RWPE2 (cell line): Measurements from ENCODE around the gene PCSK6.

Experiments
- ATAC-seq: fragments of 200-7000 bp; cut with Tn5 transposase; 3 replicates; pipeline ENCODE4 v1.9.1; 2021; ENCODE audit warnings: low read depth
- DNase-seq: peaks from one replicate; pipeline ENCODE4 v3.0.0-alpha.2; 2020; ENCODE audit warnings: low spot score
- H3K27ac ChIP-seq: fragments of 450-650 bp; 2 replicates; pipeline ENCODE4 v1.5.1; 2017; ENCODE audit warnings: mild to moderate bottlenecking; ENCODE audit not compliant: poor library complexity, severe bottlenecking
- H3K27me3 ChIP-seq: fragments of 250-450 bp; sonication (Bioruptor Pico); 2 replicates; pipeline ENCODE4 v1.5.1; 2021; ENCODE audit warnings: mild to moderate bottlenecking, moderate library complexity; ENCODE audit not compliant: insufficient read depth, poor library complexity, severe bottlenecking
- H3K36me3 ChIP-seq: fragments of 250-450 bp; sonication (Bioruptor Pico); 2 replicates; pipeline ENCODE4 v1.5.1; 2020; ENCODE audit warnings: low read depth, mild to moderate bottlenecking, moderate library complexity
- H3K4me1 ChIP-seq: fragments of 250-450 bp; sonication (Bioruptor Pico); 2 replicates; pipeline ENCODE4 v1.5.1; 2021; ENCODE audit warnings: mild to moderate bottlenecking, moderate library complexity; ENCODE audit not compliant: insufficient read depth, poor library complexity, severe bottlenecking
- H3K4me3 ChIP-seq: fragments of 250-450 bp; sonication (Bioruptor Pico); 2 replicates; pipeline ENCODE4 v1.5.1; 2021; ENCODE audit warnings: mild to moderate bottlenecking, moderate library complexity; ENCODE audit not compliant: severe bottlenecking
- H3K9me3 ChIP-seq: fragments of 250-450 bp; sonication (Bioruptor Pico); 2 replicates; pipeline ENCODE4 v1.5.1; 2021; ENCODE audit warnings: mild to moderate bottlenecking, moderate library complexity; ENCODE audit not compliant: severe bottlenecking
- CTCF ChIP-seq: fragments of 450-650 bp; IDR thresholded peaks from one replicate; pipeline ENCODE4 v1.5.1; 2017; ENCODE audit warnings: mild to moderate bottlenecking, moderate library complexity; ENCODE audit not compliant: poor library complexity, severe bottlenecking

PCSK6 gene

GRCh38 chr15:101509279-101509678 is 19.8 kb upstream of the PCSK6 start:
- no peak for TF ChIP-seq CTCF
- H3K27ac ChIP-seq = no peak overlapping the region
- no peak for DNase-seq
- H3K36me3 ChIP-seq = no peaks in the 10 kb centered on the region
- H3K4me1 ChIP-seq = no peaks in the 10 kb centered on the region
- H3K27me3 ChIP-seq = no peaks in the 10 kb centered on the region
- no peak overlapping the region for H3K4me3 ChIP-seq
- no peak for ATAC-seq
- no peaks in the 10 kb centered on the region for H3K9me3 ChIP-seq

GRCh38 chr15:101506491-101506890 is 17.0 kb upstream of the PCSK6 start:
- no peak for ATAC-seq
- no peak overlapping the region for H3K4me3 ChIP-seq
- no peak for TF ChIP-seq CTCF

GRCh38 chr15:101505610-101506337 is 16.3 kb upstream of the PCSK6 start:
- H3K9me3 ChIP-seq = no peaks in the 10 kb centered on the region
- H3K4me3 ChIP-seq = no peak overlapping the region
- DNase-seq = peak; percentile 38
- no peak overlapping the region for H3K27ac ChIP-seq
- ATAC-seq = no peak
- no peaks in the 10 kb centered on the region for H3K36me3 ChIP-seq
- no peaks in the 10 kb centered on the region for H3K4me1 ChIP-seq
- no peak for TF ChIP-seq CTCF
- no peaks in the 10 kb centered on the region for H3K27me3 ChIP-seq

More at GRCh38 chr15:101506491-101506890, 17.0 kb upstream of the PCSK6 start:
- Histone ChIP-seq H3K9me3 (no peaks in the 10 kb centered on the region), H3K27me3 (no peaks in the 10 kb centered on the region), H3K27ac (no peak overlapping the region), H3K4me1 (no peaks in the 10 kb centered on the region), H3K36me3 (no peaks in the 10 kb centered on the region)
- peak; percentile 52 for DNase-seq

- DNase-seq = peak; percentile 47
- ATAC-seq = peak; percentile 37; the same call in 1 of the 3 replicates
Measured at GRCh38 chr15:101504866-101505609, 15.5 kb upstream of the PCSK6 start.

More at GRCh38 chr15:101504866-101505609, 15.5 kb upstream of the PCSK6 start:
- H3K4me1 ChIP-seq = no peaks in the 10 kb centered on the region
- H3K36me3 ChIP-seq = no peaks in the 10 kb centered on the region
- H3K4me3 ChIP-seq = no peak overlapping the region
- H3K27me3 ChIP-seq = no peaks in the 10 kb centered on the region
- no peaks in the 10 kb centered on the region for H3K9me3 ChIP-seq
- no peak for TF ChIP-seq CTCF
- no peak overlapping the region for H3K27ac ChIP-seq
